ENCODE data around the gene ABCB8.

The ABCB8 gene

GRCh38 chr7:151059367-151060112, 31.3 kb downstream of the ABCB8 start, which contains the start of gene SLC4A2:
Gene SLC4A2, plus strand, starts transcription at chr7:151059589. Its CDS starts 2,399 bp downstream, at chr7:151061988.
- peak; percentile 84 for DNase-seq

GRCh38 chr7:151060113-151060415, 31.8 kb downstream of the ABCB8 start:
- no peak for DNase-seq

GRCh38 chr7:151060416-151061212, 32.4 kb downstream of the ABCB8 start:
- peak; percentile 13 for DNase-seq

GRCh38 chr7:151061213-151062110, 33.2 kb downstream of the ABCB8 start:
- DNase-seq, result no peak

- DNase-seq, result no peak
Observed at GRCh38 chr7:151062111-151062398, 33.8 kb downstream of the ABCB8 start.

GRCh38 chr7:151062399-151063211, 34.4 kb downstream of the ABCB8 start:
- no peak for DNase-seq

GRCh38 chr7:151063212-151063561, 34.9 kb downstream of the ABCB8 start:
- no peak for DNase-seq

- no peak for DNase-seq
Observed at GRCh38 chr7:151064454-151064853, 36.2 kb downstream of the ABCB8 start.

GRCh38 chr7:151064993-151065392, 36.7 kb downstream of the ABCB8 start:
- DNase-seq, result no peak

GRCh38 chr7:151065516-151065915, 37.3 kb downstream of the ABCB8 start:
- DNase-seq, result no peak

- no peak for DNase-seq
Observed at GRCh38 chr7:151066273-151066974, 38.2 kb downstream of the ABCB8 start.

GRCh38 chr7:151068069-151068773, 40.0 kb downstream of the ABCB8 start:
- no peak for DNase-seq

GRCh38 chr7:151069841-151070573, 41.8 kb downstream of the ABCB8 start:
- no peak for DNase-seq

- DNase-seq, result no peak
Observed at GRCh38 chr7:151070574-151070960, 42.3 kb downstream of the ABCB8 start.

GRCh38 chr7:151071032-151071866, 43.0 kb downstream of the ABCB8 start:
- DNase-seq, result no peak

- no peak for DNase-seq
Observed at GRCh38 chr7:151073990-151074389, 45.7 kb downstream of the ABCB8 start.

- DNase-seq, result no peak
Observed at GRCh38 chr7:151074817-151075661, 46.8 kb downstream of the ABCB8 start.

GRCh38 chr7:151075662-151075971, 47.4 kb downstream of the ABCB8 start:
- no peak for DNase-seq

- no peak for DNase-seq
Observed at GRCh38 chr7:151075978-151076426, 47.8 kb downstream of the ABCB8 start.
